CD14-positive monocyte (primary cell): ENCODE measurements around the gene AGER. TPM values are rescaled to one million over a fixed set of nuclear protein-coding genes. Genes with fewer than 3 reads are reported as not detected.
A peak's percentile ranks its signal among the peaks of the same experiment; 100 is the strongest.

Source experiments
- DNase-seq, 3 donors: peaks; one replicate each; pipeline ENCODE4 v3.0.0-alpha.2; 2011 to 2022
- H2AFZ ChIP-seq: 2 replicates; pipeline ENCODE4 v1.6.0; 2012; ENCODE audit warnings: mild to moderate bottlenecking, low read depth, low read length, inconsistent platforms; ENCODE audit not compliant: insufficient read depth, poor library complexity, severe bottlenecking
- H3K27ac ChIP-seq, 2 donors: 1 replicate in 1 of 2; 2 replicates in 1 of 2; pipeline ENCODE4 v1.5.1; 2012 to 2013; ENCODE audit warnings: low read length in 2 of 2, control low read depth in 1 of 2, inconsistent platforms in 1 of 2, low read depth in 1 of 2, mild to moderate bottlenecking in 1 of 2
- H3K27me3 ChIP-seq, 2 donors: one replicate each; pipeline versions ENCODE4 v1.6.0 to v1.6.1; 2011 to 2013; ENCODE audit warnings: low read length in 2 of 2; ENCODE audit not compliant: control insufficient read depth in 2 of 2, insufficient read depth in 2 of 2
- H3K36me3 ChIP-seq, 2 donors: replicated peaks in 1 of 2; 1 replicate in 1 of 2; 2 replicates in 1 of 2; pipeline versions ENCODE4 v1.5.1 to v1.6.1; 2012 to 2013; ENCODE audit warnings: low read length in 2 of 2, control low read depth in 1 of 2, inconsistent platforms in 1 of 2, mild to moderate bottlenecking in 1 of 2; ENCODE audit not compliant: insufficient read depth in 2 of 2, control insufficient read depth in 1 of 2
- H3K4me1 ChIP-seq, 2 donors: 1 replicate in 1 of 2; 2 replicates in 1 of 2; pipeline versions ENCODE4 v1.5.1 to v1.6.1; 2012 to 2013; ENCODE audit warnings: low read length in 2 of 2, control low read depth in 1 of 2, inconsistent platforms in 1 of 2, mild to moderate bottlenecking in 1 of 2, moderate library complexity in 1 of 2; ENCODE audit not compliant: insufficient read depth in 2 of 2, control insufficient read depth in 1 of 2
- H3K4me2 ChIP-seq: replicated peaks from 2 replicates; pipeline ENCODE3; 2012; ENCODE audit warnings: low read length, moderate library complexity, mild to moderate bottlenecking; ENCODE audit not compliant: poor library complexity, severe bottlenecking; ENCODE audit errors: extremely low read depth
- H3K4me3 ChIP-seq, 3 experiments: fragments of 200-600 bp in 1 of 3; sonication (generic) in 1 of 3; replicated peaks in 1 of 3; 1 replicate in 2 of 3; 2 replicates in 1 of 3; pipeline ENCODE4 v1.5.1; 2011 to 2013; ENCODE audit warnings: low read length in 3 of 3, mild to moderate bottlenecking in 3 of 3, control low read depth in 2 of 3, low read depth in 2 of 3, inconsistent platforms in 1 of 3, moderate library complexity in 1 of 3
- H3K79me2 ChIP-seq: 2 replicates; pipeline ENCODE4 v1.6.0; 2012; ENCODE audit warnings: mild to moderate bottlenecking, control low read depth, inconsistent platforms, low read length, moderate library complexity; ENCODE audit not compliant: insufficient read depth
- H3K9ac ChIP-seq: 2 replicates; pipeline ENCODE4 v1.6.0; 2017; ENCODE audit warnings: low read length, mild to moderate bottlenecking; ENCODE audit not compliant: insufficient read depth, poor library complexity, severe bottlenecking
- H3K9me3 ChIP-seq, 2 donors: replicated peaks in 1 of 2; 1 replicate in 1 of 2; 2 replicates in 1 of 2; pipeline versions ENCODE4 v1.5.1 to v1.6.1; 2012 to 2013; ENCODE audit warnings: low read length in 2 of 2, control low read depth in 1 of 2; ENCODE audit not compliant: control insufficient read depth in 1 of 2, insufficient read depth in 1 of 2
- H4K20me1 ChIP-seq: 2 replicates; pipeline ENCODE4 v1.6.0; 2012; ENCODE audit warnings: mild to moderate bottlenecking, low read length, control low read depth, moderate library complexity; ENCODE audit not compliant: insufficient read depth
- H3K27ac Mint-ChIP-seq, 7 donors: one replicate each; pipeline ENCODE4 v1.8.0; 2020; ENCODE audit warnings: mild to moderate bottlenecking in 7 of 7, mixed read lengths in 7 of 7, moderate library complexity in 6 of 7, inconsistent platforms in 2 of 7
- H3K27me3 Mint-ChIP-seq, 3 donors: one replicate each; pipeline ENCODE4 v1.8.0; 2021 to 2022; ENCODE audit warnings: low read depth in 3 of 3, mild to moderate bottlenecking in 3 of 3, mixed read lengths in 3 of 3, moderate library complexity in 3 of 3, inconsistent platforms in 1 of 3
- H3K36me3 Mint-ChIP-seq, 2 donors: one replicate each; pipeline ENCODE4 v1.8.0; 2020; ENCODE audit warnings: mixed read lengths in 2 of 2, inconsistent platforms in 1 of 2, mild to moderate bottlenecking in 1 of 2
- H3K4me1 Mint-ChIP-seq: one replicate; pipeline ENCODE4 v1.8.0; 2020; ENCODE audit warnings: mild to moderate bottlenecking, mixed read lengths
- H3K4me3 Mint-ChIP-seq, 2 donors: one replicate each; pipeline ENCODE4 v1.8.0; 2020; ENCODE audit warnings: mild to moderate bottlenecking in 2 of 2, mixed read lengths in 2 of 2, moderate library complexity in 1 of 2
- H3K9me3 Mint-ChIP-seq, 7 donors: one replicate each; pipeline ENCODE4 v1.8.0; 2020 to 2022; ENCODE audit warnings: mixed read lengths in 7 of 7, mild to moderate bottlenecking in 6 of 7, moderate library complexity in 6 of 7, inconsistent platforms in 2 of 7
- CTCF ChIP-seq: fragments of 200-600 bp; IDR thresholded peaks from one replicate; pipeline ENCODE4 v1.8.0; 2022; ENCODE audit warnings: antibody characterized with exemption, mild to moderate bottlenecking
- WGBS: methylation state at CpG from one replicate; pipeline ENCODE4 v1.1.5; 2013; ENCODE audit warnings: missing lambda C conversion rate; ENCODE audit not compliant: insufficient coverage; 5-methylcytosine and 5-hydroxymethylcytosine counted together
- intact Hi-C, 2 donors: fragments of 100-400 bp; cut with micrococcal nuclease; formaldehyde crosslinking; loops; one replicate each; pipeline versions ENCODE4 v1.15.0 to v1.15.1; 2023
- polyA plus RNA-seq, 3 donors: library from polyadenylated mRNA; depleted of rRNA in 1 of 3; unstranded in 2 of 3; stranded (reverse) in 1 of 3; fragments of 300-500 nt in 2 of 3; fragments of >200 nt in 1 of 3; fragmentation: Illumina TruSeq in 2 of 3; gene quantifications; 1 replicate in 2 of 3; 2 replicates in 1 of 3; pipeline ENCODE4 v1.2.3, GENCODE V29; 2012 to 2021

AGER gene
- polyA plus RNA-seq, 3 donors: 0.60 to 55.0 TPM; not detected in 1

DNA sequence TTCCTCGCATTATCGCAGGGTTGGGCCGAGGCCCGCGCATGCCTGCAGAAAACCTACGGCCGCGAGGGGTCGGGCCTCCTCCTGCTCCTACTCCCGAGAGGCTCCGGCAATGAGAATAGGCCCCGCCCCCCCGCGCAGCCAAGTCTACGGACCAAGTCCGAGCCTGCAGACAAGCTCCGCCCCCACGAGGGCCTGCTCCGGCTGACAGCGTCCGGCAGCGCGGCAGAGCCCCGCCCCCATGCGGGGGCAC is 11.5 kb upstream of the AGER start:
- Histone ChIP-seq H2AFZ (no peak overlapping the region), H3K27me3 (no peaks in the 10 kb centered on the region), H3K27ac (peak overlapping the region; percentile 98 to 99), H3K4me3 (peak overlapping the region in 2 of 3 experiments; percentile 46 to 98), H3K79me2 (peaks cover 43% of the 10 kb centered on the region), H4K20me1 (no peaks in the 10 kb centered on the region), H3K4me2 (peak overlapping the region; percentile 90), H3K36me3 (peaks cover 0 to 7% of the 10 kb centered on the region in 2 donors), H3K9me3 (no peaks in the 10 kb centered on the region), H3K4me1 (peaks cover 53 to 62% of the 10 kb centered on the region in 2 donors), H3K9ac (peak overlapping the region; percentile 98)
- H3K4me1 Mint-ChIP-seq: peaks cover 56% of the 10 kb centered on the region
- H3K36me3 Mint-ChIP-seq: peaks cover 6 to 8% of the 10 kb centered on the region in 2 donors
- TF ChIP-seq CTCF: no peak
- peak overlapping the region in 1 of 2 donors; percentile 84 for H3K4me3 Mint-ChIP-seq
- peak; percentile 100 for DNase-seq
- intact Hi-C loops: loop anchor here (1.0 to 5.0 kb wide), 4 partner anchors 17 to 78 kb away; partner anchors contain the start of genes RNF5 (in 2 of the 2) and FKBPL (in 1 of the 2)
- WGBS: 0% methylated on average over 25 of the region's 25 CpGs
- peaks cover 0 to 3% (median 0%) of the 10 kb centered on the region in 7 donors for H3K9me3 Mint-ChIP-seq
- H3K27ac Mint-ChIP-seq: peak overlapping the region; percentile 98 to 100 (median 100)
- peaks cover 0 to 10% (median 2%) of the 10 kb centered on the region in 3 donors for H3K27me3 Mint-ChIP-seq

GRCh38 chr6:32194825-32195651 is 11.0 kb upstream of the AGER start:
- H3K4me2 ChIP-seq: peak overlapping the region; percentile 83
- H3K79me2 ChIP-seq: peaks cover 48% of the 10 kb centered on the region
- no peaks in the 10 kb centered on the region for H3K9me3 ChIP-seq
- intact Hi-C loops: loop anchor here (1.0 to 5.0 kb wide), 5 partner anchors 16 to 78 kb away; partner anchors contain the start of genes FKBPL (in 2 of the 2) and RNF5 (in 2 of the 2)
- peak; percentile 52 to 60 (median 52) for DNase-seq
- H3K27me3 Mint-ChIP-seq: peaks cover 0 to 6% (median 2%) of the 10 kb centered on the region in 3 donors
- no peak overlapping the region for H2AFZ ChIP-seq
- no peaks in the 10 kb centered on the region for H4K20me1 ChIP-seq
- H3K36me3 Mint-ChIP-seq: peaks cover 6 to 13% of the 10 kb centered on the region in 2 donors
- H3K9ac ChIP-seq: peak overlapping the region; percentile 54
- H3K27ac Mint-ChIP-seq: peak overlapping the region; percentile 97 to 100 (median 98)
- peaks cover 56% of the 10 kb centered on the region for H3K4me1 Mint-ChIP-seq
- H3K27me3 ChIP-seq: no peaks in the 10 kb centered on the region
- H3K27ac ChIP-seq: peak overlapping the region; percentile 95 to 98
- peak overlapping the region; percentile 84 to 90 for H3K4me3 Mint-ChIP-seq
- H3K36me3 ChIP-seq: peaks cover 0 to 7% of the 10 kb centered on the region in 2 donors
- TF ChIP-seq CTCF: peak; percentile 74
- H3K4me3 ChIP-seq: peak overlapping the region; percentile 44 to 98 (median 46)
- H3K4me1 ChIP-seq: peaks cover 53 to 62% of the 10 kb centered on the region in 2 donors
- WGBS: 0% methylated on average over 11 of the region's 15 CpGs
- peaks cover 0 to 3% (median 0%) of the 10 kb centered on the region in 7 donors for H3K9me3 Mint-ChIP-seq
